ENCODE data around the gene HRAS. TPM values are rescaled to one million over a fixed set of nuclear protein-coding genes. Genes with fewer than 3 reads are reported as not detected.

The HRAS gene
- total RNA-seq, 1 experiment from 2014 or later = 75.8 TPM

DNA sequence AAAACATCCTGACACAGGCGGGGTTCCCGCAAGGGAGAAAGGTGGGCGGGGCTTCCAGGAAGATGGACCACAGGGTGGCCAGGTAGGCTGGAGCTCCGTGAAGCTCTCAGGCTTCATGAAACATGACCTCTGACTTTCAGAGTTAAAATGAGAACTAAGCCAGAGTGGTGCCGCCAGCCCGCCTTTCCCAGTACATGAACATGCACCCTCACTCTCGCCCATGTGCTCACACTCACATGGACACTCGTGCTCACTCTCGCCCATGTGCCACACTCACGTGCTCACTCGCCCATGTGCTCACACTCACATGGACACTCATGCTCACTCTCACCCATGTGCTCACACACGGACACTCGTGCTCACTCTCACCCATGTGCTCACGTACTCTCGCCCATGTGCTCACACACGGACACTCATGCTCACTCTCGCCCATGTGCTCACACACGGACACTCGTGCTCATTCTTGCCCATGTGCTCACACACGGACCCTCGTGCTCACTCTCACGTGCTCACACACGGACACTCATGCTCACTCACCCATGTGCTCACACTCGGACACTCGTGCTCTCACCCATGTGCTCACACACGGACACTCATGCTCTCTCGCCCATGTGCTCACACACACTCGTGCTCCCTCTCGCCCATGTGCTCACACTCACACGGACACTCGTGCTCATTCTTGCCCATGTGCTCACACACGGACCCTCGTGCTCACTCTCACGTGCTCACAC, 38.4 kb downstream of the HRAS start:
- no peak for DNase-seq (ENCODE audit: low read depth)

DNA sequence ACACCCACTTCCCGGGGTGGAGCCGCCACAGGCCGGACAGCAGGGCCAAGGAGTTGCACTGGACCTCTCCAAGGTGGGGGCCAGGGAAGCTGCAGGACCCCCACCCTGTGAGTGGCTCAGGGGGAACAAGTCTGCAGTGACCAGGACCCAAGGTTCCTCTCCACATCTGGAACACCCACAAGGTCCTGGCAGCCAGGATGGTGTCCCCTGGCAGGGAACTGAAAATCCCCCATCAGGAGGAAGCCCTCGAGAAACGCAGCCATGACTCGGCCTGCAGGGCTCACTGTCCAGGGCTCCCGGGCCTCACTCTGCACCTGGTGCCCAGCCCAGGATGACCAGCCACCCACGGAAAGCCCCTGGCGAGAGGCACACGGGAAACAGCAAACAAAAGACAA, 39.8 kb downstream of the HRAS start:
- DNase-seq (ENCODE audit: low read depth) = no peak

DNA sequence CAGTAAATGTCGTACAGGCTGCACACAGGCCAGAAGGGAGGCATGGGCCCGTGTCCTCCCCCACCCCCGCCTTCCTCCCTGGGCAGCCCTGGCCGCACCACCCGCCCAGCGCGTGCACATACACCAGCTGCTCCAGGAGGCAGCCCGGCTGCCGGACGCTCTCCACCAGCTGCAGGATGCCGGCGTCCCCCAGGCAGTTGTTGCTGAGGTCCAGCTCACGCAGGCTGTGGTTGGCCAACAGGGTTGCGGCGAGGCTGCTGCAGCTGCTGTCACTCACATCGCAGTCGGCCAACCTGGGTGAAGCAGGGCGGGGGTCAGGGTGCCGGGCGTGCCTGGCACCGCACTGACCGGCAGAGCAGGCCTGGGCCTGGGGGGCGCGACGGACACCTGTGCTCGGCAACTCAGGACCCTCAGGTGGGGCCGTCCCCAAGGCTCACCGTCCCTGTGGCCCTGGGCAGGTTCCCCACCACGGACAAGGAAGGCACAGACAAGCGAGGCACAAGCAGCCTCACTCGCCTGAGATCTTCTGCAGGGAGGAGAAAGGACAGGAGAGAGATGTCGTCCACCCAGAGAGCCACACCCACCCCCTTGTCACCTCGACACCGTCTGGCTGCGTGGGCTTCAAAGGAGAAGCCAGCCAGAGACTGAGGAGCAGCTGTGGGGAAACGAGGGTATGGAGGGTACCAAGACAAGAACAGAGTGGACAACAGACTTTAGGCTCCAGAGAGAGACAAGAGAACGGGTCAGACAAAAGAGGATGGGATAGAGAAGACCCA, 40.4 kb downstream of the HRAS start:
- DNase-seq (ENCODE audit: low read depth) = no peak

DNA sequence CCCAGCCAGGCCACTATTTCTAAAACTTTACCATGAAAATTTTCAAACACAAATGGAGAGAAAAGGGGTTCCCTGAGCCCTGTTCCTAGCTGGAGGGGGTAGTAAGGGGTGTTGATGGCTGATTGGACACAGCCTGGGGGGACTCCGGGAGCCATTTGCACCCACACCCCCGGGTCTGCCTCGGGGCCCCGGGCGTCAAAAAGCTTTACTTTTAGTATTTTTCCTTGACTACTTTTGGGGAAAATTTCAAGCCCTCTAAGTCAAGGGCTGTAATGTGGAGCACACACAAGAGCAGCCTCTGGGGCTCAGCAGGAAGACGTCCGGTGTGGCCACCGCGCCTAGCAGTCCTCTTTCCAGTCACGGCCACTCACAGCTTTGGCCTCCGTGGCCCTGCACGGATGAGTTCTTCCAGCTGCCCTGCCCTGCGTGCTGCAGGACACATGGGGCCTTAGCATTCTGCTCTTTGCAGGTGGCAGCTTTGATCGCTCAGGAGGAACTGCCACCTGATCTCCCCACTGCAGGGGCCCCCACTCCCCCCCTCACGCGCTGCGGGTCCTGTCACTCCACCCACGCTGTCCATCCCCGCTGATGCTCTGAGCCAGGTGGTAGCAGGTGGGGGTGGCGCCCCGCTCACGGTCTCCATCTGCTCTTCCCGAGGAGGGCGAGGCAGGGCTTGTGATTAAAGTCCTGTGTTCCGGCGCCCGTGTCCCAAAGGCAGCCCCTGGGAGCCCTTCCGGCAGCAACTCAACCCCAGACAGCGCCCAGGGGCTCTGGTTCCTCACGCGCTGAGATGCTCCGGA, 42.7 kb downstream of the HRAS start:
- DNase-seq (ENCODE audit: low read depth) = no peak

DNA sequence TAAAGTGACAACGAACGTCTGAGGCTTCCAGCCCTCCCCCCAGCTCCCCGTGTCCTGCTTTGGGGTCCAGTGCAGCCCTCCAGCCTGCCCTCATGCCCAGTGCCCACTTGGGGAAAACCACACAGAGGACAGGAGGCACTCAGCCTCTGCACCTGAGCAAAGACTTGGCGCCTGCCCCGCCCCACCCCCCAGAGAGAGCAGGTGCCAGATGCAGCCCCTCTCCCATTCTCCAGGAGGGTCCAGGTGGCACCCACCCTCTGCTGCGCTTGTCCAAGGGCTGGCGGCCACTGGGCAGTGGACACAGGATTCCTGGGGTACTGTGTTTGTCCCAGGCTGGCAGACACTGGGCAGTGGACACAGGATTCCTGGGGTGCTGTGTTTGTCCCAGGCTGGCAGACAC, 44.0 kb downstream of the HRAS start:
- no peak for DNase-seq (ENCODE audit: low read depth)

DNA sequence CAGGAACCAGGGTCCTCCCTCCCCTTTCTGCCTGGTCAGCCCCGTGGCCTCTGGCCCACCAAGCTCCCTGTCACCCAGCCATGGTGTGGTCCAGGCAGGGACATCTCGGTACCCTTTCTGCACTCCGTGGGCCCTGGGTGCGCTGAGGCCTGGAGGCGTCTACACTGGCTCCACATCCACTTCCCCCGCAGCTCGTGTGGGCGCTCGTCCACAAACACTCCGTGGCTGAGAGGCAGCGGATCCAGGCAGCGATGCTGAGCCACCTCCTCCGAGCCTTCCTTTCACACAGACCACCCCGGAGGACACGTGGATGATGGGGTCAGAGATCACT, 44.5 kb downstream of the HRAS start:
- DNase-seq (ENCODE audit: low read depth) = no peak

DNA sequence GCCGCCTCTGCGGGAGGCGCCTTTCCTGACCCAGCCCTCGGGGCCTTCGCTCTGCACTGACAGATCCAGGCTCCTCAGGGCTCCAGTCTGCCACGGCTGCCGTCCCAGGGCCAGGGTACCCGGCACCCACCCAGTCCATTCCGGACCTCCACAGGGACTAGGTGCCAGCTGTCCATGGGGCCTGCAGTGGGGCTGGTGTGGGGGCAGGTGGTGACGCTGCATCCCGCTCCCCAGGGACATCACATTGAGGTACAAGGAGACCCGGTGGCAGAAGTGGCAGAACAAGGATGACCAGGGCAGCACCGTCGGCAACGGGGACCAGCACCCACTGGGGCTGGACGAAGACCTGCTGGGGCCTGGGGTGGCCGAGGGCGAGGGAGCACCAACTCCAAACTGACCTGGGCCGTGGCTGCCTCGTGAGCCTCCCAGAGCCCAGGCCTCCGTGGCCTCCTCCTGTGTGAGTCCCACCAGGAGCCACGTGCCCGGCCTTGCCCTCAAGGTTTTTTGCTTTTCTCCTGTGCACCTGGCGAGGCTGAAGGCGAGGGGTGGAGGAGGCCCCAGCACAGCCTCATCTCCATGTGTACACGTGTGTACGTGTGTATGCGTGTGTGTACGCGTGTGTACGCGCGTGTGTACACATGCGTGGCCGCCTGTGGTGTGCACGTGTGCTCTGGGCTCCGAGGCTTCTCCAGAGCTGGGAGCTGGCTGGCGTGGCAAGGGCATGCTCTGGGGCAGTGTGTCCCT, 45.0 kb downstream of the HRAS start:
- DNase-seq (ENCODE audit: low read depth) = no peak

DNA sequence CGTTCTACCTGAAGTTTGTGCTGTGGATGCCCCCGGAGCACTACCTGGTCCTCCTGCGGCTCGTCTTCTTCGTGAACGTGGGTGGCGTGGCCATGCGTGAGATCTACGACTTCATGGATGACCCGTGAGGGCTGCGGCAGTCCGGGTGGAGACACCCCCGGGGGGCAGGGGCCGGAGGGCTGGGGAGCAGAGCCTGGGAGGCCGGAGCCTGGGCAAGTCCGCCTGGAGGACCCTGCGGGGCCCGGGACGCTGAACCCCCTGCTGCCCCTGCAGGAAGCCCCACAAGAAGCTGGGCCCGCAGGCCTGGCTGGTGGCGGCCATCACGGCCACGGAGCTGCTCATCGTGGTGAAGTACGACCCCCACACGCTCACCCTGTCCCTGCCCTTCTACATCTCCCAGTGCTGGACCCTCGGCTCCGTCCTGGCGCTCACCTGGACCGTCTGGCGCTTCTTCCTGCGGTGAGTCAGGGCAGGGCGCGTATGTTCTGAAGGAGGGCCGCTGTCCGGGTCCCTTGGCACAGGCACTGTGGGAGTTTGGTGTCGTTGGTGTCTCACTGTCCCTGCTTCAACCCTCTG, 45.7 kb downstream of the HRAS start:
- no peak for DNase-seq (ENCODE audit: low read depth)

DNA sequence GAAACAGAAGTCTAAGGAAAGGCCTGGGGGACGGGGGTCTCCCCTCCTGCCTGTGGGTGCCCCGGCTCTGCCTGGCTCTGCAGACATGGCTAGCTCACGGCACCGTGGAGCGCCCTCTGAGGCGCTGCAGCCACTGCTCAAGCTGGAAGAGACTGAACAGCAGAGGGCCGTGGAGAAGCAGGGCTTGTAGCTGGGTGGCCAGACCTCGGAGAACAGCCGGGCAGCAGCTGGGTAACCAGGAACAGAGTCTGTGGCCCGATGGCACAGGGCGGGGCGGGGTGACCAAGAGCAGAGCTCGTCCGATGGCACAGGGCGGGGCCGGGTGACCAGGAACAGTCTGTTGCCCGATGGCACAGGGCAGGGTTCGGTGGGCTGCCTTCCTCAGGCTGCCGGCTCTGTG, 46.4 kb downstream of the HRAS start:
- no peak for DNase-seq (ENCODE audit: low read depth)

DNA sequence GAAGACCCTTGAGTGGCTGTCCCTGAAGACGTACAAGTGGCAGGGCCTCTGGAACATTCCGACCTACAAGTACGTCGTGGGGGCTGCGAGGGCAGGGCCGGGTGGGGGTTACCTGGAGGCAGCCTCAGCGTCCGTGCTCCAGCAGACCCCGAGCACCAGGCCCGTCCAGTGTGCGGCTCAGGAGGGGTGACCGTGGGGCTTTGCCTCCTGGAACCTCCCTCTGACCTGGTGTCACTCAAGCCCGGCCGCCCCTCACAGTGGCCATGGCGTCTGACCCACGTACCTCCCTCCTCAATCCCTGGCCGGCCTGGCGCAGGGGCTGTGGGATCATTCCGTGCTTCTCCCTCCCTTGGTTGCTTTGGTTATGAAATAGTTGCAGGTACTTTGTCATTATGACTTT, 46.8 kb downstream of the HRAS start:
- DNase-seq (ENCODE audit: low read depth) = no peak

DNA sequence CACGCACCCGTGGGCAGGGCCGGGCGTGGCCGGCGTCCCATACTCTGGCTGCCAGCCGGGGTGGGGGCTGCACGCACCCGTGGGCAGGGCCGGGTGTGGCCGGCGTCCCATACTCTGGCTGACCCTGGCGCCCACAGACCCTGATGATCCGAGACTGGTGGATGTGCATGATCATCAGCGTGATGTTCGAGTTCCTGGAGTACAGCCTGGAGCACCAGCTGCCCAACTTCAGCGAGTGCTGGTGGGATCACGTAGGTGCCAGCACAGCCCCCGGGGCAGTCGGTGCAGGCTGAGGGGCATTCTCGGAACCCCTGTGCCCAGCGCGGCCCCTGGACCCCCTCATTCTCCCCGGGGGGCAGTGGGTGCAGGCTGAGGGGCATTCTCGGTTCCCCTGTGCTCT, 47.3 kb downstream of the HRAS start:
- no peak for DNase-seq (ENCODE audit: low read depth)

DNA sequence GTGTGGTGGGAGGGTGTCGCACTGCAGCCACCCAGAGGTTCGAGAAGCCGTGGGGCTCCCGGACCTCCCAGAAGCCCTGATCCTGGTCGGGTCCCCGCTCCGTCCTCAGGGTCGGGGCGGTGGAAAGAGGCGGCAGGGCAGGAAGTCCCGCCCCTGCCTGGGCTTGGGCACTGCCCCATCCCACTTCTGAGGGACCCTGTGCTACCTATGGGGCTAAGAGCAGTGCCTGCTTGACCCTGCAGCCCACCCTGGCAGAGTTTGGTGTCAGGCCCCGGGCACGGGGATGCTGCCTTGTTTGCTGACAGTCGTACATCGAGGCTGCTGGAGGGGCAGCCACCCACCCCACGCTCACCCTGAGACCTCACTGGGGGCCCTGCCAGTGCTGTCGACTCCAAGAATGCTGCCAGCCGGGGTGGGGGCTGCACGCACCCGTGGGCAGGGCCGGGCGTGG, 47.8 kb downstream of the HRAS start:
- no peak for DNase-seq (ENCODE audit: low read depth)

DNA sequence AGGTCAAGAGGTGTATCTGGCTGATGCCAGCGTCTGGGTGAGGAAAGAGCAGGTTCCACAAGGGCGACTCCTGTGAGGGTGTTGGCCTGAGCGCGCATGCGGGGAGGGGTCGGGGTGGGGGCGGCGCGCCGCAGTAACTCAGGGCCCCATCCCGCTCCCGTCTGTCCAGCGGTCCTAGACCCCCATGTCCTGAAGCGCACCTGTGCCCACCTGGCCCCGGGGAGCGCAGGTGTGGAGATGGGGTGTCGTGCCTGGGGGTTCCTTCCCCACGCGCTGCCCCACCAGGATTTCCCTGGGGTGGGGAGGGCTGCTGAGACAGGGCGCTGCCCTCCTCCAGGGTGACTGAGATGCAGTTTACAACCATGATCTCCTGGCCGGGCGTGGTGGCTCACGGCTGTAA, 49.2 kb downstream of the HRAS start:
- no peak for DNase-seq (ENCODE audit: low read depth)

DNA sequence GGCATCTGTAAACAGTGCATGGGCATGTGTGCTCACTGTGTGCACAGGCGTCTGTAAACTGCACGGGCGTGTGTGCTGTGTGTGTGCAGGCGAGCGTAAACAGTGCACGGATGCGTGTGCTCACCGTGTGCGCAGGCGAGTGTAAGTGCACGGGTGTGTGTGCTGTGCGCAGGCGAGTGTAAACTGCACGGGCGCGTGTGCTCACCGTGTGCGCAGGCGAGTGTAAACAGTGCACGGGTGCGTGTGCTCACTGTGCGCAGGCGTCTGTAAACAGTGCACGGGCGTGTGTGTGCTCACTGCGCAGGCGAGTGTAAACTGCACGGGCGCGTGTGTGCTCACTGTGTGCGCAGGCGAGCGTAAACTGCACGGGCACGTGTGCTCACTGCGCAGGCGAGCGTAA, 50.8 kb downstream of the HRAS start:
- DNase-seq (ENCODE audit: low read depth) = no peak

Other genes with a start within 250 kb of the HRAS start
- gene PGGHG, start 246.4 kb downstream of the HRAS start, total RNA-seq (2014; rRNA removed; shearing (Covaris generic)) = 0.42 and 1.4 TPM in 2 replicates
- gene IFITM5, start 236.1 kb downstream of the HRAS start, total RNA-seq (2014; rRNA removed; shearing (Covaris generic)) = not detected in 2 replicates
- 1.2 and 6.1 TPM in 2 replicates for gene IFITM2, start 227.8 kb downstream of the HRAS start, total RNA-seq (2014; rRNA removed; shearing (Covaris generic))
- gene IFITM1, start 221.5 kb downstream of the HRAS start, total RNA-seq (2014; rRNA removed; shearing (Covaris generic)) = 1.2 TPM in 2 replicates
- 16.9 and 22.8 TPM in 2 replicates for gene IFITM3, start 214.7 kb downstream of the HRAS start, total RNA-seq (2014; rRNA removed; shearing (Covaris generic))
- 3.0 and 4.9 TPM in 2 replicates for gene B4GALNT4, start 166.1 kb downstream of the HRAS start, total RNA-seq (2014; rRNA removed; shearing (Covaris generic))
- gene PKP3, start 141.4 kb downstream of the HRAS start, total RNA-seq (2014; rRNA removed; shearing (Covaris generic)) = 7.3 and 22.9 TPM in 2 replicates
- 10.5 and 25.8 TPM in 2 replicates for gene SIGIRR, start 120.6 kb downstream of the HRAS start, total RNA-seq (2014; rRNA removed; shearing (Covaris generic))
- 0.17 TPM in 1 of 2 replicates, not detected in the other for gene ANO9, start 93.6 kb downstream of the HRAS start, total RNA-seq (2014; rRNA removed; shearing (Covaris generic))
- gene PTDSS2, start 85.3 kb downstream of the HRAS start, total RNA-seq (2014; rRNA removed; shearing (Covaris generic)) = 16.2 and 24.4 TPM in 2 replicates
- 165 and 188 TPM in 2 replicates for gene RNH1, start 28.3 kb downstream of the HRAS start, total RNA-seq (2014; rRNA removed; shearing (Covaris generic))
- 0.11 and 0.60 TPM in 2 replicates for gene LRRC56, start 2.0 kb upstream of the HRAS start, total RNA-seq (2014; rRNA removed; shearing (Covaris generic))
- gene LMNTD2, start 25.2 kb upstream of the HRAS start, total RNA-seq (2014; rRNA removed; shearing (Covaris generic)) = 0.23 and 0.54 TPM in 2 replicates
- gene RASSF7, start 25.4 kb upstream of the HRAS start, total RNA-seq (2014; rRNA removed; shearing (Covaris generic)) = 19.8 and 25.2 TPM in 2 replicates
- 22.0 and 29.2 TPM in 2 replicates for gene PHRF1, start 40.9 kb upstream of the HRAS start, total RNA-seq (2014; rRNA removed; shearing (Covaris generic))
- gene IRF7, start 80.4 kb upstream of the HRAS start, total RNA-seq (2014; rRNA removed; shearing (Covaris generic)) = 6.7 and 14.5 TPM in 2 replicates
- gene CDHR5, start 89.4 kb upstream of the HRAS start, total RNA-seq (2014; rRNA removed; shearing (Covaris generic)) = not detected in 2 replicates
- gene SCT, start 91.6 kb upstream of the HRAS start, total RNA-seq (2014; rRNA removed; shearing (Covaris generic)) = not detected in 2 replicates
- gene DRD4, start 101.7 kb upstream of the HRAS start, total RNA-seq (2014; rRNA removed; shearing (Covaris generic)) = not detected in 2 replicates
- 21.7 and 25.5 TPM in 2 replicates for gene DEAF1, start 159.6 kb upstream of the HRAS start, total RNA-seq (2014; rRNA removed; shearing (Covaris generic))
- gene TMEM80, start 160.2 kb upstream of the HRAS start, total RNA-seq (2014; rRNA removed; shearing (Covaris generic)) = 7.5 and 15.8 TPM in 2 replicates
- 1.8 and 5.4 TPM in 2 replicates for gene EPS8L2, start 170.7 kb upstream of the HRAS start, total RNA-seq (2014; rRNA removed; shearing (Covaris generic))
- gene TALDO1, start 211.9 kb upstream of the HRAS start, total RNA-seq (2014; rRNA removed; shearing (Covaris generic)) = 319 and 455 TPM in 2 replicates
- gene GATD1, start 241.9 kb upstream of the HRAS start, total RNA-seq (2014; rRNA removed; shearing (Covaris generic)) = 17.3 and 18.4 TPM in 2 replicates

Measured in Daoy (cell line).